Esophagus squamous epithelium (tissue), 4 donors: ENCODE measurements around the gene CRTC2.

ENCODE experiments used
- CTCF ChIP-seq, 6 experiments: fragments of 450-650 bp in 4 of 6; fragments of 200-600 bp in 2 of 6; sonication (generic) in 2 of 6; IDR thresholded peaks; one replicate each; pipeline ENCODE4 v1.5.1; 2016 to 2019; ENCODE audit warnings: antibody characterized with exemption in 6 of 6, mild to moderate bottlenecking in 4 of 6, moderate library complexity in 4 of 6
- POLR2A ChIP-seq, 4 donors: fragments of 450-650 bp; IDR thresholded peaks; one replicate each; pipeline ENCODE4 v1.6.1; 2017; ENCODE audit warnings: antibody characterized with exemption in 4 of 4, mild to moderate bottlenecking in 4 of 4, moderate library complexity in 3 of 4

GRCh38 chr1:153959454-153959853, 1.0 kb upstream of the CRTC2 start:
- no peak for TF ChIP-seq CTCF (IDR thresholded peaks at IDR 0.05)
- no peak for TF ChIP-seq POLR2A (IDR thresholded peaks at IDR 0.05)
